GM12878 (cell line): ENCODE measurements around the gene PTGFRN.

Experiments used
- ESRRA ChIP-seq: IDR thresholded peaks from 2 replicates; pipeline ENCODE4 v1.6.1; 2012; ENCODE audit warnings: mild to moderate bottlenecking, low read length, improper control_type of control experiment
- EZH2 ChIP-seq: IDR thresholded peaks from 2 replicates; pipeline ENCODE4 v1.6.1; 2012; ENCODE audit warnings: low read depth, mild to moderate bottlenecking, control low read depth, inconsistent platforms, low read length, borderline replicate concordance; ENCODE audit not compliant: control insufficient read depth
- GABPA ChIP-seq: IDR thresholded peaks from 2 replicates; pipeline ENCODE4 v1.6.1; 2014; ENCODE audit warnings: antibody characterized with exemption, low read depth, mild to moderate bottlenecking, inconsistent platforms
- STAT3 ChIP-seq: IDR thresholded peaks from 2 replicates; pipeline ENCODE4 v1.6.1; 2011; ENCODE audit warnings: low read depth, low read length, improper control_type of control experiment
- ZNF274 ChIP-seq: IDR thresholded peaks from one replicate; pipeline ENCODE4 v1.8.0; 2011; ENCODE audit not compliant: insufficient read length, insufficient read depth
- TF ChIP-seq, protein P1 (sequence below), 3 experiments: IDR thresholded peaks in 2 of 3; conservative IDR thresholded peaks in 1 of 3; 2 replicates each; pipeline ENCODE4 v1.5.1; 2011; ENCODE audit warnings: low read depth in 3 of 3, low read length in 3 of 3, mild to moderate bottlenecking in 3 of 3, control low read depth in 2 of 3, moderate library complexity in 2 of 3, inconsistent platforms in 1 of 3, mixed read lengths in 1 of 3; ENCODE audit not compliant: control insufficient read depth in 2 of 3, insufficient read depth in 1 of 3; ENCODE audit errors: extremely low read depth in 1 of 3

DNA sequence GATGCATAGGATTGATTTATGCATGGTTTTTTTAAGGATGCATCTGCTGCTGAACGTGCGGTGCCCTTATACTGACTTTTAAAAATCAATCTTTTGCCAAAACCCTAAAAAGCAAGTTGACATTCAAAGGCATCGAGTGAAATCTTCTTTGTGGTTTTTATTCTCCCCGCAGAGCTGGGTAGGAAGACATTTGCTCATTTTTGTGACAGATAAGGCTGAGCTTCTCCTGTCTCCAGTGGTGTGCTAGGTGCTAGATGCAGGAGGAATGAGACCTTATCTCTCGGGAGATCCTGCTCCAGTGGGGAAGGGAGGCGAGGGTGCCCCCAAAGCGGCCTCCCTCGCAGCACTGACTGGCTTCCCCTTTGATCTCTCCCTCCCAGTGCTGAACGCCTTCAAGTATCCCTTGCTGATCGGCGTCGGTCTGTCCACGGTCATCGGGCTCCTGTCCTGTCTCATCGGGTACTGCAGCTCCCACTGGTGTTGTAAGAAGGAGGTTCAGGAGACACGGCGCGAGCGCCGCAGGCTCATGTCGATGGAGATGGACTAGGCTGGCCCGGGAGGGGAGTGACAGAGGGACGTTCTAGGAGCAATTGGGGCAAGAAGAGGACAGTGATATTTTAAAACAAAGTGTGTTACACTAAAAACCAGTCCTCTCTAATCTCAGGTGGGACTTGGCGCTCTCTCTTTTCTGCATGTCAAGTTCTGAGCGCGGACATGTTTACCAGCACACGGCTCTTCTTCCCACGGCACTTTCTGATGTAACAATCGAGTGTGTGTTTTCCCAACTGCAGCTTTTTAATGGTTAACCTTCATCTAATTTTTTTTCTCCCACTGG lies 76.9 kb downstream of the PTGFRN start:
- no peak for TF ChIP-seq ZNF274
- TF ChIP-seq GABPA = no peak
- TF ChIP-seq ESRRA = no peak
- TF ChIP-seq, protein P1, sequence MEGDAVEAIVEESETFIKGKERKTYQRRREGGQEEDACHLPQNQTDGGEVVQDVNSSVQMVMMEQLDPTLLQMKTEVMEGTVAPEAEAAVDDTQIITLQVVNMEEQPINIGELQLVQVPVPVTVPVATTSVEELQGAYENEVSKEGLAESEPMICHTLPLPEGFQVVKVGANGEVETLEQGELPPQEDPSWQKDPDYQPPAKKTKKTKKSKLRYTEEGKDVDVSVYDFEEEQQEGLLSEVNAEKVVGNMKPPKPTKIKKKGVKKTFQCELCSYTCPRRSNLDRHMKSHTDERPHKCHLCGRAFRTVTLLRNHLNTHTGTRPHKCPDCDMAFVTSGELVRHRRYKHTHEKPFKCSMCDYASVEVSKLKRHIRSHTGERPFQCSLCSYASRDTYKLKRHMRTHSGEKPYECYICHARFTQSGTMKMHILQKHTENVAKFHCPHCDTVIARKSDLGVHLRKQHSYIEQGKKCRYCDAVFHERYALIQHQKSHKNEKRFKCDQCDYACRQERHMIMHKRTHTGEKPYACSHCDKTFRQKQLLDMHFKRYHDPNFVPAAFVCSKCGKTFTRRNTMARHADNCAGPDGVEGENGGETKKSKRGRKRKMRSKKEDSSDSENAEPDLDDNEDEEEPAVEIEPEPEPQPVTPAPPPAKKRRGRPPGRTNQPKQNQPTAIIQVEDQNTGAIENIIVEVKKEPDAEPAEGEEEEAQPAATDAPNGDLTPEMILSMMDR (IDR thresholded peaks at IDR 0.05 in 2 of 3, conservative IDR thresholded peaks at IDR 0.05 in 1 of 3; ENCODE audit: control insufficient read depth in 2 of 3, extremely low read depth in 1 of 3, insufficient read depth in 1 of 3, low read depth in 3 of 3, low read length in 3 of 3) = no peak
- no peak for TF ChIP-seq STAT3
- no peak for TF ChIP-seq EZH2
